RPMI8226 (cell line): ENCODE data around the gene SLC16A1.

Experiments used
- DNase-seq: peaks from one replicate; pipeline ENCODE4 v3.0.0-alpha.2; 2015

SLC16A1 gene

DNA sequence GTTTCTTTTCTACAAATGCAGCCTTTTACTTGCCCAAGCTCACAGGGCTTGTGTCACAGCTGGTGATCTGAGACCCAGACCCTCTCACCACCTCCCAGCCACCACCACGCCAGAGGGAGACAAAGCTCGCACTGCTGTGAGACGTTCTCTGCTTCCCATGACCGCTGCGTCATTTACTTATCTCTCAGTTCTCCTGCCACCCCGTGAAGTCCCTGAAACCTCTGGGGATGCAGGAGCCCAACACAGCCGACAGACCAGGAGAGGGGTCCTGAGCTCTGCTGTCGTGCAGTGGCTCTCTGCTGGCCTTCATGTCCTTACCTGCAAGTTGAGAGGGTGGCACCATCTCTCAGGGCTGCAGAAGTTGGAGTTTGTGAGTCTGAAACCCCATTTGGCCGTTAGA lies 77.7 kb downstream of the SLC16A1 start:
- peak; percentile 7 for DNase-seq

GRCh38 chr1:112877750-112878149 lies 78.2 kb downstream of the SLC16A1 start:
- DNase-seq: no peak

DNA sequence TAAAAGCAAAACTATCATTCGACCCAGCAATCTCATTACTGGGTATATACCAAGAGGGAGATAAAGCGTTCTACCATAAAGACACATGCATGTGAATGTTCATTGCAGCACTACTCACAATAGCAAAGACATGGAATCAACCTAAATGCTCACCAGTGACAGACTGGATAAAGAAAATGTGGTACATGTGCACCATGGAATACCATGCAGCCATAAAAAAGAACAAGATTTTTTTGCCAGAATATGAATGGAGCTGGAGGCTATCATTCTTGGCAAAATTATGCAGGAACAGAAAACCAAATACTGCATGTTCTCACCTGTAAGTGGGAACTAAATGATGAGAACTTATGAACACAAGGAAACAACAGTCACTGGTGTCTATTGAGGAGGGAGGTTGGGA lies 79.7 kb downstream of the SLC16A1 start:
- DNase-seq: no peak

GRCh38 chr1:112872551-112872962 lies 83.4 kb downstream of the SLC16A1 start:
- no peak for DNase-seq

GRCh38 chr1:112870887-112871646 lies 84.9 kb downstream of the SLC16A1 start:
- DNase-seq: no peak

DNA sequence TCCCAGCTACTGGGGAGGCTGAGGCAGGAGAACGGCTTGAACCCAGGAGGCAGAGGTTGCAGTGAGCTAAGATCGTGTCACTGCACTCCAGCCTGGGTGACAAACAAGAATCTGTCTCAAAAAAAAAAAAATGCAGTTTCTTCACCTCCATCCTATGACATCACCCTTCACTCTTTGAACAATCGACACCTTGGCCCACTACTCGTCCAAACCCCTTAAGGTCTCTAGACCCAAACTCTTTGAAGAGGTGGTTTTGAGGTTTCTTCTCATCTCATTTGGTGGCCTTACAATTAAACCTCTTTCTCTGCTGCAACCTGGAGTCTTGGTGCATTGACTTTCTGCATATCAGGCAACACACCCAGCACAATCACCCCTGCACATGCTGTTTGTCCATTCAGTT lies 86.1 kb downstream of the SLC16A1 start:
- DNase-seq: no peak

DNA sequence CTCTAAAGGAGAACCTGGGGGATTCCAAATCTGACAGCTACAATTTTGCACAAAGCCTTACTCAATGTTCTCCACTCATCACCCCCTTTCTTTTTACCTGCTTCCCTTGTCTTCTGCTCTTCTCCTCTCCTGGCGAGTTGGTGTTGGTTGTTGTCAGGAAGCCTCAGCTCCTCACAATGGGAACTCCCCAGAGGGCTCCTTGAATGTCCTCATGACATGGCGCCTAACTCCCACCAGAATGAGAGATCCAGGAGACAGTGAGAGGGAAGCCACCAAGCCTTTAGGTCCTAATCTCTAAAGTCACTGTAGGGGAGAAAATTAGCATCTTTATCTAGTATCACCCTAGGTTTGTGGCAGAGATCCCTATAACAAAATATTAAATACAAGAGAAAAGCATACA lies 87.8 kb downstream of the SLC16A1 start:
- DNase-seq: no peak

- no peak for DNase-seq
Observed at GRCh38 chr1:112866981-112867380, 89.0 kb downstream of the SLC16A1 start.

DNA sequence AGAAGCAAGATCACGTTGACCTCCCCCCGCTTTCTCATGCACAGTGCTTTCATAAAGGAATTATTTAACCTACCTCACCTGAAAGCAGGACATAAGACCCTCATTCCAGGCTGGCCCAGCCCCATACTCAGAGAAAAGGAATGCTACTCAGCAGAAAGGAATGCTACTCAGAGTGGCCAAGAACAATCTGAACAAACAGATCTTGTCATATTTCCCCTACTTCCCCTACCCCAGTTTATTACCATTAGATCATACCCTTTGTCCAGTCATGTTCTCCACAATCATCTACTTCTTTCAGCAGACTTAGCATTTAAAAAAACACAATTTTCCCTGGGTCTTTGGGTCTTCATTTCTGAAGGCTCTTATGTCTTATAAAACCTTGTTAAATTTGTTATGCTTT lies 89.8 kb downstream of the SLC16A1 start:
- no peak for DNase-seq

DNA sequence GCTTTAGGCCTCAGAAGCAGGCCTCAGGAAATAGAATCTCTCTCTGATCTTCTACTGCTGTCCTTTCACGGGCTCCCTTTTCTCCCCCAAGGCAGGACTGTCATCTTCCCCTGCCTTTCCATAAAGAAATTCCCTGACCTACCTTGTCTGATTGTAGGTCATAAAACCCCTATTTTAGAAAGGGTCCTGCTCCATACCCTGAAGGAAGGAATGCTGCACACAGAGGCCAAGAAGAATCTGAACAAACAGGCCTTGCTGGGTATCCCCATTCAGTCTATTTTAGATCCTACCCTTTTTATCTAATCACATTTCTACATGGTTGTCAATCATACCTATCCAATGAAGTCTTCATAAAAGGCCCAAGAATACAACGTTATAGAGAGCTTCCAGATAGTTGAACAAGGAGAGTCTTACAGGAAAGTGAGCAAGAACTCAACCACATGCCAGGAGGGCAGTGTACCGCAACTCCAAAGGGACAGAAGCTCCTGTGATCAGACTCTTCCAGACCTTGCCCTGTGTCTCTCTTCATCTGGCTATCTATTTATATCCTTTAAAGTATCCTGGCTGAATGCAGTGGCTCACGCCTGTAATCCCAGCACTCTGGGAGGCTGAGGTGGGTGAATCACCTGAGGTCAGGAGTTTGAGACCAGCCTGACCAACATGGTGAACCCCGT lies 93.1 kb downstream of the SLC16A1 start:
- DNase-seq: no peak
